ENCODE measurements around the gene LRIF1.

- TF ChIP-seq CTCF (IDR thresholded peaks at IDR 0.05) (no peak), POLR2A (IDR thresholded peaks at IDR 0.05) (no peak)
Measured at GRCh38 chr1:111006556-111006955, 42.8 kb upstream of the LRIF1 start.
